Neuronal stem cell (in vitro differentiated cells): ENCODE measurements around the gene TAF1A.

Experiments
- DNase-seq: peaks from one replicate; pipeline ENCODE4 v3.0.0-alpha.2; 2013; ENCODE audit warnings: low spot score
- H2AFZ ChIP-seq: one replicate; pipeline ENCODE4 v1.6.1; 2013; ENCODE audit warnings: mild to moderate bottlenecking, low read length, inconsistent platforms
- H2AK5ac ChIP-seq: 2 replicates; pipeline ENCODE4 v1.6.1; 2013; ENCODE audit warnings: low read depth, mild to moderate bottlenecking, inconsistent platforms, low read length, moderate library complexity, mixed read lengths
- H2BK120ac ChIP-seq: 2 replicates; pipeline ENCODE4 v1.6.1; 2013; ENCODE audit warnings: low read depth, mild to moderate bottlenecking, inconsistent platforms, low read length, moderate library complexity, mixed read lengths
- H2BK12ac ChIP-seq: one replicate; pipeline ENCODE4 v1.6.1; 2013; ENCODE audit warnings: low read length, inconsistent platforms
- H2BK15ac ChIP-seq: 2 replicates; pipeline ENCODE4 v1.6.1; 2013; ENCODE audit warnings: mild to moderate bottlenecking, low read length, inconsistent platforms, mixed read lengths
- H2BK5ac ChIP-seq: one replicate; pipeline ENCODE4 v1.6.1; 2013; ENCODE audit warnings: inconsistent platforms, mild to moderate bottlenecking, low read length, moderate library complexity
- H3K14ac ChIP-seq: one replicate; pipeline ENCODE4 v1.6.1; 2013; ENCODE audit warnings: low read length, inconsistent platforms
- H3K18ac ChIP-seq: 2 replicates; pipeline ENCODE4 v1.6.1; 2013; ENCODE audit warnings: low read length, inconsistent platforms
- H3K23ac ChIP-seq: 2 replicates; pipeline ENCODE4 v1.6.1; 2013; ENCODE audit warnings: low read depth, mild to moderate bottlenecking, mixed read lengths, low read length, inconsistent platforms; ENCODE audit not compliant: poor library complexity
- H3K27ac ChIP-seq: replicated peaks from 3 replicates; pipeline ENCODE4 v1.5.1; 2013; ENCODE audit warnings: low read length, inconsistent platforms
- H3K27me3 ChIP-seq, 3 experiments: 2 replicates each; pipeline ENCODE4 v1.6.1; 2013; ENCODE audit warnings: low read length in 3 of 3, mild to moderate bottlenecking in 2 of 3, inconsistent platforms in 1 of 3, low read depth in 1 of 3, mixed read lengths in 1 of 3, moderate library complexity in 1 of 3; ENCODE audit not compliant: control insufficient read depth in 3 of 3, insufficient read depth in 3 of 3
- H3K36me3 ChIP-seq, 2 donors: replicated peaks in 1 of 2; 2 replicates each; pipeline ENCODE4 v1.6.1; 2013; ENCODE audit warnings: low read length in 2 of 2; ENCODE audit not compliant: control insufficient read depth in 2 of 2, insufficient read depth in 2 of 2
- H3K4ac ChIP-seq: 2 replicates; pipeline ENCODE4 v1.6.1; 2013; ENCODE audit warnings: inconsistent platforms, mild to moderate bottlenecking, low read length, moderate library complexity
- H3K4me1 ChIP-seq, 2 donors: 1 replicate in 1 of 2; 2 replicates in 1 of 2; pipeline ENCODE4 v1.6.1; 2013; ENCODE audit warnings: low read length in 2 of 2, low read depth in 1 of 2; ENCODE audit not compliant: control insufficient read depth in 2 of 2, insufficient read depth in 1 of 2
- H3K4me2 ChIP-seq: one replicate; pipeline ENCODE4 v1.6.1; 2013; ENCODE audit warnings: mild to moderate bottlenecking, low read length, inconsistent platforms; ENCODE audit not compliant: insufficient read depth, poor library complexity, severe bottlenecking
- H3K4me3 ChIP-seq, 2 donors: 2 replicates each; pipeline ENCODE4 v1.5.1; 2013; ENCODE audit warnings: low read length in 2 of 2, mild to moderate bottlenecking in 2 of 2, inconsistent platforms in 1 of 2, moderate library complexity in 1 of 2
- H3K79me1 ChIP-seq: one replicate; pipeline ENCODE4 v1.6.1; 2013; ENCODE audit warnings: low read depth, mild to moderate bottlenecking, inconsistent platforms, low read length, moderate library complexity
- H3K9ac ChIP-seq: one replicate; pipeline ENCODE4 v1.6.1; 2013; ENCODE audit warnings: mild to moderate bottlenecking, low read depth, low read length, inconsistent platforms; ENCODE audit not compliant: poor library complexity
- H3K9me3 ChIP-seq, 2 donors: replicated peaks in 1 of 2; 2 replicates each; pipeline versions ENCODE3 to v1.6.1; 2013; ENCODE audit warnings: low read length in 2 of 2, mild to moderate bottlenecking in 2 of 2, inconsistent platforms in 1 of 2, low read depth in 1 of 2, mixed read lengths in 1 of 2, moderate library complexity in 1 of 2; ENCODE audit not compliant: control insufficient read depth in 2 of 2, insufficient read depth in 1 of 2
- H4K8ac ChIP-seq: one replicate; pipeline ENCODE4 v1.6.1; 2013; ENCODE audit warnings: low read depth, mild to moderate bottlenecking, inconsistent platforms, low read length, moderate library complexity
- H4K91ac ChIP-seq: one replicate; pipeline ENCODE4 v1.6.1; 2013; ENCODE audit warnings: low read length, low read depth, mild to moderate bottlenecking, inconsistent platforms; ENCODE audit not compliant: poor library complexity
- WGBS, 2 donors: extraction: QIAGEN DNeasy Blood & Tissue Kit; methylation state at CpG; one replicate each; pipeline ENCODE4 v1.1.7; 2013; ENCODE audit warnings: missing lambda C conversion rate in 2 of 2, mixed read lengths in 1 of 2; ENCODE audit not compliant: insufficient read length in 2 of 2, insufficient replicate concordance in 1 of 2; ENCODE audit errors: extremely low coverage in 2 of 2; 5-methylcytosine and 5-hydroxymethylcytosine counted together

The TAF1A gene

DNA sequence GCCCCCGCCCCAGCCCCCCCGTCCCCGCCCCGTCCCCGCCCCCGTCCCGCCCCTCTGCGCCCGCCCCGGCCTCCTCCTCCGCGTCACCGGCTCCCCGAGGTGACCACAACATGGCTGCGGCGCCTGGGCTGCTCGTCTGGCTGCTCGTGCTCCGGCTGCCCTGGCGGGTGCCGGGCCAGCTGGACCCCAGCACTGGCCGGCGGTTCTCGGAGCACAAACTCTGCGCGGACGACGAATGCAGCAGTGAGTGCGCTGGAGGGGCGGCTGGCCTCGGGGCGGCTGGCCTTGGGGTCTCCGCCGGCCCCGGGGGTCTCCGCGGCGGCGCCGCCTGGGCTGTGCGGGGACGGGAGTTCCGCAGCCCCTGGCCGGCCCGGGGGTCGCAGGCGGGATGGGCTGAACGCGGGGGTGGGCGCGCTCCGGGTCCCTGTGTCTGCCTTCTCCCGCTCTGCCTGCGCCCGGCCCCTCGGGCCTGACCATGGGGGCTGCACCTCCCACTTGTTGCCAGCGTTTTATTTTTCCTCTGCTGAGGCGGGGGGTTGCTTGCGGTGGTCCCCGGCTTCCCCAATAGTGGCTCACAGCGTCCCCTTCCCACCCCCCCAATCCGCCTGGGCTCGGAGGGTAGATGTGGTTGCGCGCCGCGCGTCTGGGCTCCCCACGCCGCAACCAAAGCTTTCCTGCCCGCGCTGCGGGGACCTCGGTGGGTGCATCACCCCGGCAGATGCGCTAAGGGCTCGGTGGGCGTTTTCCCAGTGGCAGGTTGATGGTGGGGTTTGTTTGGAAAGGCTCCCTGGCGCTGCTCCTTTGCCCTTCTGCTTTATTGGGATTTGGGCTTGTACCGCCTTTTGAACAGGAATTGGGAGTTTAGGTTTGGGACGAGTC is 28.5 kb upstream of the TAF1A start, which contains the start of gene MIA3:
MIA3 (plus strand) TSS at position 97 of the 879 bp plus-strand sequence; CDS start at position 111, 14 bp downstream.
- Histone ChIP-seq H3K14ac (peak within 1 kb of the TSS; percentile 31), H3K27ac (peak within 1 kb of the TSS; percentile 44), H3K79me1 (peaks cover 6% of the 10 kb centered on the region), H2BK12ac (no peak within 1 kb of the TSS), H3K36me3 (peaks cover 6 to 20% of the 10 kb centered on the region in 2 donors), H3K4me1 (peaks cover 3 to 8% of the 10 kb centered on the region in 2 donors), H3K4me3 (peak within 1 kb of the TSS; percentile 81 to 99), H3K4me2 (peak within 1 kb of the TSS; percentile 88), H3K4ac (no peak within 1 kb of the TSS), H4K91ac (no peak within 1 kb of the TSS), H3K9me3 (no peaks in the 10 kb centered on the region), H2AFZ (peak within 1 kb of the TSS; percentile 97), H2BK5ac (no peak within 1 kb of the TSS), H2AK5ac (no peak within 1 kb of the TSS), H3K18ac (peak within 1 kb of the TSS; percentile 98), H3K27me3 (peaks cover 0 to 22% (median 0%) of the 10 kb centered on the region in 3 experiments), H3K9ac (peak within 1 kb of the TSS; percentile 96), H3K23ac (peak within 1 kb of the TSS; percentile 77), H2BK120ac (no peak within 1 kb of the TSS), H2BK15ac (no peak within 1 kb of the TSS), H4K8ac (no peak within 1 kb of the TSS)
- no CpG with 5 or more reads among the region's 81 CpGs for WGBS, 2 donors
- peak; percentile 70 for DNase-seq

GRCh38 chr1:222617367-222617951 is 27.7 kb upstream of the TAF1A start:
- H3K18ac ChIP-seq: peak overlapping the region; percentile 84
- H2BK120ac ChIP-seq: no peak overlapping the region
- H3K4me2 ChIP-seq: peak overlapping the region; percentile 81
- no peak overlapping the region for H2BK5ac ChIP-seq
- peaks cover 4 to 12% of the 10 kb centered on the region in 2 donors for H3K36me3 ChIP-seq
- H3K9me3 ChIP-seq: no peaks in the 10 kb centered on the region
- no peak overlapping the region for H4K8ac ChIP-seq
- peak overlapping the region; percentile 44 to 76 for H3K4me3 ChIP-seq
- no peak overlapping the region for H3K14ac ChIP-seq
- no peak overlapping the region for H2AK5ac ChIP-seq
- H3K4me1 ChIP-seq: peaks cover 3 to 8% of the 10 kb centered on the region in 2 donors
- H2BK12ac ChIP-seq: no peak overlapping the region
- peak overlapping the region; percentile 44 for H3K27ac ChIP-seq
- no peak overlapping the region for H4K91ac ChIP-seq
- peaks cover 6% of the 10 kb centered on the region for H3K79me1 ChIP-seq
- DNase-seq: peak; percentile 93
- peak overlapping the region; percentile 47 for H3K9ac ChIP-seq
- H3K27me3 ChIP-seq: peaks cover 0 to 26% (median 0%) of the 10 kb centered on the region in 3 experiments
- H2AFZ ChIP-seq: peak overlapping the region; percentile 97
- H2BK15ac ChIP-seq: no peak overlapping the region
- H3K4ac ChIP-seq: no peak overlapping the region
- peak overlapping the region; percentile 47 for H3K23ac ChIP-seq
- no CpG with 5 or more reads among the region's 37 CpGs for WGBS, 2 donors

DNA sequence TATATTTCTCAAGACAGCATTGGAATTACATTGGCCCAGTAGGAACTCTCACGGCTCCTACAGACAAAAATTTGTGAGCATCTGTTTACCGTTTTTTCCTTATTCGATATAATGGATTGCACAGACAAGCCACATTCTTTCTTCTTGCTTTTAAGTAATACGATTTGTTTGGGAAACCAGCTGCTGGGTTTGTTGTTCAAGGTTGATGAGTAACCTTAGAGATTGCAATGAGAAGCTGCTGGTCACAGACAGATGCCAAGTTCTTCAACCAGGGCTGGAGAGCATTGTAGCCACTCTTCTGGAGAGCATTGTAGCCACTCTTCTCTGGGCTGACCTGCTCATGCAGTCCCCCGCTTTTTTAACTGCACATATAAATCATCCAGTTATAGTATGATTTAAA is 26.8 kb upstream of the TAF1A start:
- H3K4ac ChIP-seq: no peak overlapping the region
- no peaks in the 10 kb centered on the region for H3K9me3 ChIP-seq
- H2AK5ac ChIP-seq: no peak overlapping the region
- no peak overlapping the region for H3K27ac ChIP-seq
- H3K14ac ChIP-seq: no peak overlapping the region
- no peak overlapping the region for H3K23ac ChIP-seq
- H3K36me3 ChIP-seq: peaks cover 2 to 4% of the 10 kb centered on the region in 2 donors
- WGBS, 2 donors: no CpG with 5 or more reads among the region's 5 CpGs
- no peak overlapping the region for H3K4me3 ChIP-seq
- H3K18ac ChIP-seq: no peak overlapping the region
- no peak overlapping the region for H2BK15ac ChIP-seq
- no peak overlapping the region for H3K4me2 ChIP-seq
- DNase-seq: no peak
- H3K79me1 ChIP-seq: peaks cover 6% of the 10 kb centered on the region
- peaks cover 0 to 26% (median 0%) of the 10 kb centered on the region in 3 experiments for H3K27me3 ChIP-seq
- no peak overlapping the region for H3K9ac ChIP-seq
- no peak overlapping the region for H2BK5ac ChIP-seq
- no peak overlapping the region for H4K91ac ChIP-seq
- H4K8ac ChIP-seq: no peak overlapping the region
- H2BK12ac ChIP-seq: no peak overlapping the region
- no peak overlapping the region for H2BK120ac ChIP-seq
- H2AFZ ChIP-seq: peak overlapping the region; percentile 97
- H3K4me1 ChIP-seq: peaks cover 3 to 8% of the 10 kb centered on the region in 2 donors

GRCh38 chr1:222613627-222614026 is 23.9 kb upstream of the TAF1A start:
- Histone ChIP-seq H3K4me3 (no peak overlapping the region), H2AFZ (no peak overlapping the region), H3K27me3 (peaks cover 0 to 26% (median 0%) of the 10 kb centered on the region in 3 experiments), H2BK15ac (no peak overlapping the region), H2BK5ac (no peak overlapping the region), H3K18ac (no peak overlapping the region), H3K79me1 (peaks cover 4% of the 10 kb centered on the region), H3K27ac (no peak overlapping the region), H2BK12ac (no peak overlapping the region), H4K91ac (no peak overlapping the region), H2BK120ac (no peak overlapping the region), H3K4me2 (no peak overlapping the region), H3K9me3 (no peaks in the 10 kb centered on the region), H3K23ac (no peak overlapping the region), H3K4me1 (peaks cover 2 to 3% of the 10 kb centered on the region in 2 donors), H3K9ac (no peak overlapping the region), H4K8ac (no peak overlapping the region), H3K14ac (no peak overlapping the region), H2AK5ac (no peak overlapping the region), H3K36me3 (no peaks in the 10 kb centered on the region), H3K4ac (no peak overlapping the region)
- DNase-seq: no peak
- no CpG with 5 or more reads among the region's 1 CpG for WGBS, 2 donors
